SJCRH30 (cell line): ENCODE measurements around the gene SECTM1. TPM values are rescaled to one million over a fixed set of nuclear protein-coding genes. Genes with fewer than 3 reads are reported as not detected.

Experiments used
- DNase-seq, 2 experiments: peaks; one replicate each; pipeline ENCODE4 v3.0.0-alpha.2; 2015 to 2020
- H3K27ac ChIP-seq: fragments of 250-450 bp; sonication (Bioruptor Pico); 2 replicates; pipeline ENCODE4 v1.5.1; 2020; ENCODE audit warnings: mild to moderate bottlenecking, moderate library complexity
- H3K27me3 ChIP-seq: fragments of 250-450 bp; sonication (Bioruptor Pico); 2 replicates; pipeline ENCODE4 v1.5.1; 2020; ENCODE audit warnings: mild to moderate bottlenecking, moderate library complexity
- H3K36me3 ChIP-seq: fragments of 250-450 bp; sonication (Bioruptor Pico); 2 replicates; pipeline ENCODE4 v1.5.1; 2020; ENCODE audit warnings: mild to moderate bottlenecking, moderate library complexity
- H3K4me1 ChIP-seq: fragments of 250-450 bp; sonication (Bioruptor Pico); 2 replicates; pipeline ENCODE4 v1.5.1; 2020; ENCODE audit warnings: mild to moderate bottlenecking, moderate library complexity
- H3K4me3 ChIP-seq: fragments of 250-450 bp; sonication (Bioruptor Pico); 2 replicates; pipeline ENCODE4 v1.5.1; 2020; ENCODE audit warnings: mild to moderate bottlenecking, moderate library complexity
- H3K9me3 ChIP-seq: fragments of 250-450 bp; sonication (Bioruptor Pico); replicated peaks from 2 replicates; pipeline ENCODE4 v1.5.1; 2020; ENCODE audit warnings: mild to moderate bottlenecking, moderate library complexity
- total RNA-seq: library from RNA; depleted of rRNA; stranded (reverse); fragments of >200 nt; shearing (Covaris generic); gene quantifications from 2 replicates; pipeline ENCODE4 v1.2.3, GENCODE V29; 2014

The SECTM1 gene
- total RNA-seq, 1 experiment from 2014 or later, result 0.36 TPM

DNA sequence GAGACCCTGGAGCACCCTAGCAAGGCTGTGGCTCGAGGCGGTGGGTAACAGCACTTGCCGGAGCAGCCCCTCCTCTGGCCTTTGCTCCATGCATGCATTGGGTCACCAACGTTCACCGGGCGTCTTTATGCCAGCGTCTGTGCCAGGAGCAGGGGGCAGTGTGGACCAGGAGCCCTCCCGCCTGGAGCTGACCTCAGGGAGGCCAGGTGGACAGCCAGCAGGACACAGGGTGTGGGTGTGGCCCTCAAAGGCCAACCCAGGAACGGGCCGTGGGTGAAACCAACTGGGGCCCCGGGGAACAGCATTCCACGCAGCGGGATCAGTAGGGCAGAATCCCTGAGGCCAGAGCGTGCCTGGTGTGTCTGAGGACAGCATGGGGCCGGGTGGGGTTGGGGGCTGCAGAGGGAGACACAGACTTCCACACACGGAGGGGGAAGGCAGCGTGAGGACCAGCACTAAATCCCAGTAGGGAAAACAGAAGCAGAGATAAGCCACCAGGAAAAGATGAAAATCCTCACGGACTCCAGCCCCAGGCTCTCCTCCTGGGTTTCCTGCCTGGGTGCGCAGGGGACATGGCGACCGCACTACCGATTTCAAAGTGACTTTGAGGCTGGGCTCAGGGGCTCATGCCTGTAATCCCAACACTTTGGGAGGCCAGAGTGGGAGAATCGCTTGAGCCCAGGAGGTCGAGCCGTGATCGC lies 13.3 kb downstream of the SECTM1 start:
- no peaks in the 10 kb centered on the region; the same call in 1 of the 2 replicates for H3K9me3 ChIP-seq
- H3K4me3 ChIP-seq, result no peak overlapping the region
- peaks cover 26% of the 10 kb centered on the region for H3K27me3 ChIP-seq
- H3K4me1 ChIP-seq, result peaks cover 5% of the 10 kb centered on the region; the same call in 1 of the 2 replicates
- H3K27ac ChIP-seq, result no peak overlapping the region
- DNase-seq, result no peak
- no peaks in the 10 kb centered on the region for H3K36me3 ChIP-seq

GRCh38 chr17:82319619-82320062 lies 13.9 kb downstream of the SECTM1 start:
- no peaks in the 10 kb centered on the region for H3K36me3 ChIP-seq
- peaks cover 5% of the 10 kb centered on the region; the same call in 1 of the 2 replicates for H3K4me1 ChIP-seq
- peaks cover 20% of the 10 kb centered on the region for H3K27me3 ChIP-seq
- H3K9me3 ChIP-seq, result no peaks in the 10 kb centered on the region; the same call in 1 of the 2 replicates
- no peak for DNase-seq
- no peak overlapping the region for H3K27ac ChIP-seq
- H3K4me3 ChIP-seq, result no peak overlapping the region

GRCh38 chr17:82318772-82319606 lies 14.6 kb downstream of the SECTM1 start:
- no peak for DNase-seq
- Histone ChIP-seq H3K9me3 (no peaks in the 10 kb centered on the region; the same call in 1 of the 2 replicates), H3K4me3 (no peak overlapping the region), H3K4me1 (peaks cover 11% of the 10 kb centered on the region), H3K27me3 (peaks cover 18% of the 10 kb centered on the region), H3K27ac (no peak overlapping the region), H3K36me3 (no peaks in the 10 kb centered on the region)

DNA sequence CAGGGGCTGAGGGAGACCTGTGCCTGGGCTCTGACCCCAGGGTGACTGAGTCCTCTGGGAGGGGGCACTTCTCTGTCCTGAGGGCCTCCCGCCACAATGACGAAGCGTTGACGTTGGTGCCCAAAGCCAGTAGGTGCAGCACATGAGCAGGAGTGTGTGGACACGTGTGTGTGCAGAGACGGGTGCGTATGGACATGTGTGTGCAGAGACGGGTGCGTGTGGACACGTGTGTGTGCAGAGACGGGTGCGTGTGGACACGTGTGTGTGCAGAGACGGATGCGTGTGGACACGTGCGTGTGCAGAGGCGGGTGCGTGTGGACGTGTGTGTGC lies 15.4 kb downstream of the SECTM1 start:
- H3K4me3 ChIP-seq, result no peak overlapping the region
- H3K27ac ChIP-seq, result no peak overlapping the region
- H3K4me1 ChIP-seq, result peaks cover 19% of the 10 kb centered on the region
- H3K9me3 ChIP-seq, result no peaks in the 10 kb centered on the region; the same call in 1 of the 2 replicates
- H3K36me3 ChIP-seq, result no peaks in the 10 kb centered on the region
- DNase-seq, result no peak
- H3K27me3 ChIP-seq, result peaks cover 12% of the 10 kb centered on the region

- Histone ChIP-seq H3K9me3 (no peaks in the 10 kb centered on the region; the same call in 1 of the 2 replicates), H3K27ac (no peak within 1 kb of the TSS; the same call in 1 of the 2 replicates), H3K27me3 (peaks cover 6% of the 10 kb centered on the region), H3K36me3 (no peaks in the 10 kb centered on the region), H3K4me3 (peak within 1 kb of the TSS; percentile 27), H3K4me1 (peaks cover 23% of the 10 kb centered on the region)
- DNase-seq, result peak; percentile 49 to 52
These were observed 16.0 kb downstream of the SECTM1 start, which contains the start of gene CD7 for GRCh38 chr17:82317394-82318168. Gene CD7, minus strand, starts transcription at chr17:82317608. Its CDS starts 113 bp downstream, at chr17:82317495.

DNA sequence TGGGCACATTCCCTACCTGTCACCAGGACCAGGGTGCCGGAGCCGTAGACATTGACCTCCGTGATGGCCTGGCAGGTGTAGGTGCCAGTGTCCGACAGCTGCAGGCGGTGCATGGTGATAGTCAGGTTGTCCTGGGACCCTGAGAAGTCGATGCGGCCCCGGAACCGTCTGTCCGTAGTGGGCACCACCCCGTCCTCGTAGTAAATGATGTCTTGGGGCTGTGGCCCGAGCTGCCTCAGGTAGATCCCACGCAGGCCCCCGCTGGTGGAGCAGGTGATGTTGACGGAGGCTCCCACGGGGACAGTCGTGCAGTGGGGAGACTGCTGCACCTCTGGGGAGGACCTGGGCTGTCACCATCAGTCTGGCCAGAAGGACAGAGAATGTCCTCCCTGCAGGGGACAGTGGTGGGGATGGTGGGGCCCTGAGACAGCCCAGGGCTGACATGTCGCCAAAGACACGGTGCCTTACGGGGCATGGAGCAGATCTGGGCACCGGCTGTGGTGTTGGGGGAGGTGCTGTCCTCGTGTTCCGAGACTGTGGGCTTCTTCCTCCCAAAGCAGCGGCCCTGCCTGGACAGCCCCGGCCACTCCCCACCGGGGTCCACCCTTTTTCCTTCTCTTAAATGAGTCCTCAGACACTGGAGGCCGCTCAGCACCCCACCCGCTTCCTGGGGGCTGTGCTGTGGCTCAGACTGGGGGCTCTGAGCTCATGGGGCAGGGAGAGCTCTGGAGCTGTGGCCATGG lies 16.7 kb downstream of the SECTM1 start:
- Histone ChIP-seq H3K9me3 (no peaks in the 10 kb centered on the region; the same call in 1 of the 2 replicates), H3K27me3 (peaks cover 3% of the 10 kb centered on the region; the same call in 1 of the 2 replicates), H3K4me3 (peak overlapping the region; percentile 27), H3K36me3 (no peaks in the 10 kb centered on the region), H3K27ac (no peak overlapping the region; the same call in 1 of the 2 replicates), H3K4me1 (peaks cover 23% of the 10 kb centered on the region)
- DNase-seq, result no peak

- no peaks in the 10 kb centered on the region for H3K36me3 ChIP-seq
- no peaks in the 10 kb centered on the region; the same call in 1 of the 2 replicates for H3K9me3 ChIP-seq
- peaks cover 3% of the 10 kb centered on the region; the same call in 1 of the 2 replicates for H3K27me3 ChIP-seq
- H3K27ac ChIP-seq, result no peak overlapping the region
- DNase-seq, result no peak
- no peak overlapping the region for H3K4me3 ChIP-seq
- H3K4me1 ChIP-seq, result peaks cover 23% of the 10 kb centered on the region
These were observed 17.7 kb downstream of the SECTM1 start for GRCh38 chr17:82315703-82316358.

- Histone ChIP-seq H3K27me3 (peaks cover 3% of the 10 kb centered on the region; the same call in 1 of the 2 replicates), H3K4me1 (peaks cover 23% of the 10 kb centered on the region), H3K9me3 (no peaks in the 10 kb centered on the region; the same call in 1 of the 2 replicates), H3K4me3 (no peak overlapping the region), H3K27ac (no peak overlapping the region), H3K36me3 (no peaks in the 10 kb centered on the region)
- DNase-seq, result no peak
These were observed 18.6 kb downstream of the SECTM1 start for GRCh38 chr17:82314727-82315605.

- Histone ChIP-seq H3K4me3 (peak overlapping the region; percentile 5; the same call in 1 of the 2 replicates), H3K27me3 (peaks cover 3% of the 10 kb centered on the region; the same call in 1 of the 2 replicates), H3K9me3 (no peaks in the 10 kb centered on the region), H3K36me3 (no peaks in the 10 kb centered on the region), H3K27ac (peak overlapping the region; percentile 47), H3K4me1 (peaks cover 23% of the 10 kb centered on the region)
- DNase-seq, result no peak
These were observed 19.4 kb downstream of the SECTM1 start for GRCh38 chr17:82314012-82314726.

DNA sequence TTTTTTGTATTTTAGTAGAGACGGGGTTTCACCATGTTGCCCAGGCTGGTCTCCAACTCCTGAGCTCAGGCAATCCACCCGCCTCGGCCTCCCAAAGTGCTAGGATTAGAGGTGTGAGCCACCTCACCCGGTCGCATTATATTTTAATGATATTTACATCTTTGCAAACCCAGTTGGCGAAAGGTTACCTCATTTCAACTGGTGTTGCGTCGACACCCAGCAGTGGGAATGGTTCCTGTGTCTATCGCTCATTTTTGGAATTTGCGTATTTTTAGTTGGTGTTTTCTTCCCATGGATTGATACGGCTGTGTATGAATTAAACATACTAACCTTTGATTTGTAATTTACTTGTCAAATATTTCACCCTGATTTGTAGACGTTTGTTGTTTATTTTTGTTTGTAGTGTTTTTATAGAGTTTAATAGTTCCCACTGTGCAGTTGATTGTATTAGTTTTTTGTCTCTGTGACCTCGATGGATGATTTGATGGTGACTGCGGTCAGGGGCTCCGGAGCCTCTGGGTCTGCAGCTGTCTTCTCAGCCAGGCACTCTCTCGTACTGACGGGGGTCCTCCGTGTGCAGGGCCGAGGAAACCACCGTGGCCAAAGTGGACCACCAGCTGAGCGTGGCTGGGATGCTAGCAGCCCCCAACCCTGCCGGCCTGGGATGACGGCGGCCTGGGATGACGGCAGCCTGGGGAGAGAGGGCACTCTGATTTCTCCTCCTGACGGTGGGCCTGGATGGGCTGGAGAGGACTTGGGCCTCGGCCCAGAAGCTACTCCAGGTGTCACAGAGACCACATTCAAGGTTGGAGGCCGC lies 20.2 kb downstream of the SECTM1 start:
- peak; percentile 85 to 91 for DNase-seq
- Histone ChIP-seq H3K36me3 (no peaks in the 10 kb centered on the region), H3K27ac (peak overlapping the region; percentile 47), H3K4me3 (peak overlapping the region; percentile 5; the same call in 1 of the 2 replicates), H3K4me1 (peaks cover 23% of the 10 kb centered on the region), H3K27me3 (peaks cover 3% of the 10 kb centered on the region; the same call in 1 of the 2 replicates), H3K9me3 (no peaks in the 10 kb centered on the region)

- H3K4me3 ChIP-seq, result no peak overlapping the region
- no peak for DNase-seq
- peaks cover 23% of the 10 kb centered on the region for H3K4me1 ChIP-seq
- H3K27me3 ChIP-seq, result peaks cover 3% of the 10 kb centered on the region; the same call in 1 of the 2 replicates
- H3K9me3 ChIP-seq, result no peaks in the 10 kb centered on the region
- H3K36me3 ChIP-seq, result no peaks in the 10 kb centered on the region
- H3K27ac ChIP-seq, result no peak overlapping the region
These were observed 21.6 kb downstream of the SECTM1 start for GRCh38 chr17:82311971-82312370.
